Esophagus muscularis mucosa (tissue), 3 donors: ENCODE data around the gene BTRC.

ENCODE experiments used
- CTCF ChIP-seq, 3 experiments: fragments of 200-600 bp in 2 of 3; fragments of 450-650 bp in 1 of 3; sonication (generic) in 2 of 3; IDR thresholded peaks; one replicate each; pipeline ENCODE4 v1.5.1; 2017 to 2019; ENCODE audit warnings: antibody characterized with exemption in 3 of 3, mild to moderate bottlenecking in 2 of 3, moderate library complexity in 1 of 3
- POLR2A ChIP-seq: fragments of 450-650 bp; IDR thresholded peaks from one replicate; pipeline ENCODE4 v1.6.1; 2017; ENCODE audit warnings: antibody characterized with exemption, moderate library complexity, mild to moderate bottlenecking, low read depth

DNA sequence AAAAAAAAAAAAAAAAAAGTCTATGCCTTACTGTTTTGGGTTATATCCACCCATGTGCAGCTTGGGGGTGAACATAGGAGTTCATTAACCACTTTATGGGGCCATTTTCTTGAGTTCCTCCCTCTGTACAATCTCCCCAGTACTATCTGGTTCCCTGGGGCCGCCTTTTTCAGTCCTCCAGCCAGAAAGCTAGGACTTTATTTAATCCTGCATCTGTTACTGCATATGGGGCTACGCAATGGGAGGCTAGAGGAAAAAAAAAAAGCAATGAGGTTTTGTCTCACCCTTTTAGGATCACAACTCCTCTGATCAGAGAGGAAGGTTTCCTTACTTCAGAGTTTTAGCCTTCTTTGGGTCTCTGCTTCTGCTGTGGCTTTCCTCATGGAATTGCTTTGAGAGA lies 51.0 kb downstream of the BTRC start:
- TF ChIP-seq POLR2A (no peak), CTCF (IDR thresholded peaks at IDR 0.05) (no peak)
